ENCODE data around the gene AFMID.

Gene AFMID

GRCh38 chr17:78255029-78255656 lies 68.0 kb downstream of the AFMID start:
- peaks cover 56% of the 10 kb centered on the region for H3K4me1 ChIP-seq (ENCODE audit: control insufficient read depth, insufficient read depth, low read length)

GRCh38 chr17:78255953-78256706 lies 69.0 kb downstream of the AFMID start:
- Histone ChIP-seq H3K9me3 (ENCODE audit: control insufficient read depth, insufficient read depth, low read depth, low read length) (no peaks in the 10 kb centered on the region), H3K27ac (ENCODE audit: low read depth, low read length) (peak overlapping the region; percentile 17; the same call in 1 of the 2 replicates), H3K36me3 (ENCODE audit: control insufficient read depth, insufficient read depth, low read length) (no peaks in the 10 kb centered on the region), H3K27me3 (ENCODE audit: control insufficient read depth, insufficient read depth, low read length) (no peaks in the 10 kb centered on the region), H3K4me3 (ENCODE audit: low read depth, low read length) (no peak overlapping the region), H3K9ac (ENCODE audit: low read length) (peak overlapping the region; percentile 17), H3K4me1 (ENCODE audit: control insufficient read depth, insufficient read depth, low read length) (peaks cover 48% of the 10 kb centered on the region)

More at GRCh38 chr17:78255029-78255656, 68.0 kb downstream of the AFMID start:
- no peak overlapping the region for H3K9ac ChIP-seq (ENCODE audit: low read length)
- H3K4me3 ChIP-seq (ENCODE audit: low read depth, low read length): no peak overlapping the region
- no peak overlapping the region for H3K27ac ChIP-seq (ENCODE audit: low read depth, low read length)
- no peaks in the 10 kb centered on the region for H3K36me3 ChIP-seq (ENCODE audit: control insufficient read depth, insufficient read depth, low read length)
- H3K9me3 ChIP-seq (ENCODE audit: control insufficient read depth, insufficient read depth, low read depth, low read length): no peaks in the 10 kb centered on the region
- no peaks in the 10 kb centered on the region for H3K27me3 ChIP-seq (ENCODE audit: control insufficient read depth, insufficient read depth, low read length)

GRCh38 chr17:78256707-78257591 lies 69.8 kb downstream of the AFMID start:
- no peaks in the 10 kb centered on the region for H3K36me3 ChIP-seq (ENCODE audit: control insufficient read depth, insufficient read depth, low read length)
- H3K4me1 ChIP-seq (ENCODE audit: control insufficient read depth, insufficient read depth, low read length): peaks cover 42% of the 10 kb centered on the region
- H3K27ac ChIP-seq (ENCODE audit: low read depth, low read length): peak overlapping the region; percentile 63; the same call in 1 of the 2 replicates
- H3K9ac ChIP-seq (ENCODE audit: low read length): peak overlapping the region; percentile 55
- H3K4me3 ChIP-seq (ENCODE audit: low read depth, low read length): no peak overlapping the region
- H3K27me3 ChIP-seq (ENCODE audit: control insufficient read depth, insufficient read depth, low read length): no peaks in the 10 kb centered on the region
- no peaks in the 10 kb centered on the region for H3K9me3 ChIP-seq (ENCODE audit: control insufficient read depth, insufficient read depth, low read depth, low read length)
